T-helper 2 cell treated with Interferon-gamma antibody and Interleukin-4, amounts not matched to agents 100 ng/mL and 5 ng/mL, for 36 hours (primary cell): Measurements from ENCODE around the gene LDB1. TPM values are rescaled to one million over a fixed set of nuclear protein-coding genes. Genes with fewer than 3 reads are reported as not detected.

Source experiments
- intact Hi-C: fragments of 100-400 bp; cut with micrococcal nuclease; formaldehyde crosslinking; loops from one replicate; pipeline ENCODE4 v1.15.1; 2023
- total RNA-seq: library from RNA; stranded (reverse); gene quantifications from 2 replicates; pipeline ENCODE4 v1.2.3, GENCODE V29; 2022

Gene LDB1
- total RNA-seq, result 72.5 and 76.0 TPM in 2 replicates

DNA sequence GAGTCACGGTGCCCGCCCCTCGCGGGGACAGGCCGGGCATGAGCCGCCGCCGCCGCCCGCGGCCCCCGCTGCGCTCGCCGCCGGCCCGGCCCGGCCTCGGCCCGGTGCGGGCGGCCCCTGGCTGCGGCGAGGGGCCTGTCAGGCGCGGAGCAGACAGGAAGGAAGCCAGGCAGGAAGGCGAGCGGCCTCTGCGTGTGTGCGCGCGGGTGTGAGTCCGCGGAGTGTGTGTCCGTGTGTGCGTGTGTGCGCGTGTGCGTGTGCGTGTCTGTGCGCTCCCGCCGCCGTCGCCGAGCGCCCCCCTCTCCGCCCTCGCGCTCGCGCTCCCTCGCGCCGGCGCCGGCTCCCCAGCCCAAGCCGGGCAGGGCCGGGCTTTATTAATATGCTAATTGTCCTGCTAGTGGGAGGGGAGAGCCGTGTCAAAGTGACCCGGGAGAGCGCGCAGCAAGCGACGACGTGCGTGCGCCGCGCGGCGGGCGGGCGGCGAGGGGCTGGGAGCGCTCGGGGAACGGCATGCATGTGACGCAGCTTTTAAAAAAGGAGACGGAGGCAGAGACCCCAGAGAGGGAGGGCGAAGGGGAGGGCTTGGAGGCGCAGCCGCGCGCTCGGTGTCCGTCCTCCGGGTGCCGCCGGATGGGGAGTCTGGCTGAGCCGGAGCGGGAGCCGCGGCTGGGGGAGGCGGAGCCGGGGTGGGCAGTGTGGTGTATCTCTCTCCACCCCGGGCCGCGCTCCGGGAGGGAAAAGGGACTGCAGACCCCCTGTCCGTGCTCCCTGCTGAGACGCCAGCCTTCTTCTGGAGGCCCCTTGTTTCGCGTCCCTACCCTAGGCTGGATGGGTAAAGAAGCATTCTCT lies at the start of gene LDB1:
TSS of gene LDB1 (minus strand) at position 227 of the 849 bp plus-strand sequence. CDS start 258 bp downstream, outside the sequence.
- intact Hi-C loops, result loop anchor here (1.0 kb wide), 2 partner anchors 12 to 32 kb away; partner anchors contain the start of gene NOLC1

DNA sequence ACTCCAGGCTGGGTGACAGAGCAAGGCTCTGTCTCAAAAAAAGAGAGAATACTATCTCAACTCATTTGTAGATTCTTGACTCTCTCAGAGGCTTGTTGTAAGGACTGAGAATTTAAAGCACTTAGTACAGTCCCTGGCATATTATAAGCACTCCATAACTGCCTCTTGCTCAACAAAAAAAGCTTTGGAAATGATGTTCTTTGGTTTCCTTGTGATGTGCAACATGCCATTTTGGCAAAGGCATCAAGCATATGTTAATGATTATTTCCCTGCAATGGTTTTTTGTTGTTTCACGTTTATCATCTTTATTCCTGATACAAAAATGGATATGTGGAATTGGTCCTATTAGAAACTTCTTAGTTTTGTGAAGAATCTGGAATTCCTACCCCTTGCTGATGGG lies 47.7 kb upstream of the LDB1 start:
- intact Hi-C loops, result loop anchor here (5.0 kb wide), 1 partner anchor 309 kb away; no protein-coding TSS in a partner anchor

GRCh38 chr10:102163342-102163989 lies 43.3 kb upstream of the LDB1 start:
- intact Hi-C loops, result no loop called here

DNA sequence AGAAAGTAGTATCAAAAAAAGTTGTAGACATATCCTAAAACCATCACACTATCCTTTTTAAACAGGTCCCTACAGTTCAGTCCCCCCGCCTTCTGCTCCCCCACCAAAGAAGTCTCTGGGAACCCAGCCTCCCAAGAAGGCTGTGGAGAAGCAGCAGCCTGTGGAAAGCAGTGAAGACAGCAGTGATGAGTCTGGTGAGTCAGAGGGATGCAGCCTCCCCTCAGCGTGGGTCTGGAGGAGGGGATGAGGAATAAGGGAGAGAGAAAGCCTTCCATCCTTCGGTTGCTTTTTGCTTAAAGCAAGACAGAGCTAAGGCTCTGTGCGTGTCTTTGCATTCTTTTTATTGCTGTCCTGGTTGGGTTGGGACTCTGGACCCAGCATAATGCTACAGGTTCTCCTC lies 39.7 kb upstream of the LDB1 start:
- intact Hi-C loops, result no loop called here

DNA sequence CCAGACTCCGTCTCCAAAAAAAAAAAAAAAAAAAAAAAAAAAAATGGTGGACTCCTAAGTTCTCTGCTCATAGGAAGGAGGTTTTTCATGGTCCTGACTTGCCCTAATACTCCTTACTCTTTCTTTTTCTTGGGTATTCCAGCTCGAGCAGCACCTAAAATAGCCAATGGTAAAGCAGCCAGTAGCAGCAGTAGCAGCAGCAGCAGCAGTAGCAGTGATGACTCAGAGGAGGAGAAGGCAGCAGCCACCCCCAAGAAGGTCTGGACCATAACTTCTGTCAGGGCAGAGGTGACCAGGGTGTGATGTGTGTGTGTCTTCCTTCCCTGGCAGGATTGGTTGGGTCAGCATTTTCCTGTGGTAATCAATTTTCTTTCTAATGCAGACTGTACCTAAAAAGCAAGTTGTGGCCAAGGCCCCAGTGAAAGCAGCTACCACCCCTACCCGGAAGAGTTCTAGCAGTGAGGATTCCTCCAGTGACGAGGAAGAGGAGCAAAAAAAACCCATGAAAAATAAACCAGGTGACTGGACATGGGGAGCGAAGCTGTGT lies 39.0 kb upstream of the LDB1 start:
- intact Hi-C loops, result no loop called here

DNA sequence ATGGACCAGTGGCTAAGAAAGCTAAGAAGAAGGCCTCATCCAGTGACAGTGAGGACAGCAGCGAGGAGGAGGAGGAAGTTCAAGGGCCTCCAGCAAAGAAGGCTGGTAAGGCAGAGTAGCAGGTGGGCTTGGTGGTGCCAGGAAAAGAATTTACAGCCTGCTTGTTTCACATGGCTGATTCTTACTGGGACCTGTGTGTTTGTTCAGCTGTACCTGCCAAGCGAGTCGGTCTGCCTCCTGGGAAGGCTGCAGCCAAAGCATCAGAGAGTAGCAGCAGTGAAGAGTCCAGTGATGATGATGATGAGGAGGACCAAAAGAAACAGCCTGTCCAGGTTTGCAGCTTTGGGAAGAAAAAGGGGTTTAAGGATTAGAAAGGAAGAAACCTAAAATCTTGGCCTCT lies 37.1 kb upstream of the LDB1 start:
- intact Hi-C loops, result no loop called here

DNA sequence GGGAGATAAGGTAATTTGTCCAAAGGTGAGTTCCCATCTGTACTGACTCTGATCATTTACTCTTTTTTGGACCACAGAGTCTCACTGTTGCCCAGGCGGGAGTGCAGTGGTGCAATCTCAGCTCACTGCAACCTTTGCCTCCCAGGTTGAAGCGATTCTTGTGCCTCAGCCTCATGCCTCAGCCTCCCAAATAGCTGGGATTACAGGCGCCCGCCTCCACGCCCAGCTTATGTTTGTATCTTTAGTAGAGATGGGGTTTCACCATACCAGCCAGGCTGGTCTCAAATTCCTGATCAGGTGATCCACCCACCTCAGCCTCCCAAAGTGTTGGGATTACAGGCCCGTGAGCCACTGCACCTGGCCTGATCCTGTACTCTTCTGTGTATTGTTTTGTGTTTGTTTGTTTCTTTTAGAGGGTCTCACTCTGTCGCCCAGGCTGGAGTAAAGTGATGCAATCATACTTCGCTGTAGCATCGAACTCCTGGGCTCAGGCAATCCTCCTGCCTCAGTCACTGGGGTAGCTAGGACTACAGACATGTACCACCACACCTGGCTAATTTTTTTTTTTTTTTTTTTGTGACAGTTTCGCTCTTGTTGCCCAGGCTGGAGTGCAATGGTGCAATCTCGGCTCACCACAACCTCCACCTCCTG lies 34.4 kb upstream of the LDB1 start:
- intact Hi-C loops, result no loop called here

GRCh38 chr10:102153093-102153620 lies 33.0 kb upstream of the LDB1 start:
- intact Hi-C loops, result loop anchor here (2.0 kb wide), 2 partner anchors 92 to 96 kb away; partner anchors contain the start of genes ARMH3 and GBF1

DNA sequence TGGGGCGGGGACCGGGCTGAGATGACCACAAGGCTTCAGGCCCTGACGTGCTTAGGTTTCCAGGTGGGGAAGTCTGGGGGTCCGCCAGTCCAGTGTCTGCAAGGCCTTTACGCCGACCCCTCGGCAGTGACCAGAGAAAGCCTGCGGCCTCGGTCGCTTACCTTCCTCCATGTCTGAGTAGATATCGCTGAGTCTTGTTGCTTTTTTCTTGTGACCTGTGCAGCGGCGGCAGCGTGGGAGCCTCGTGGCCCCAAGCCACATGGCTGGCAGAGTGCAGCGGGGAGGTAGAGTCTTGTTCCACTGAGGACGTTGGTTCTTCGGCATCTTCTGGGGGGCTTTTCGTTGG lies 32.4 kb upstream of the LDB1 start:
- intact Hi-C loops, result loop anchor here (1.0 to 2.0 kb wide), 13 partner anchors 20 to 1216 kb away; partner anchors contain the start of genes ACTR1A, ARMH3, CUEDC2 and GBF1

- intact Hi-C loops, result loop anchor here (1.0 to 2.0 kb wide), 13 partner anchors 20 to 1216 kb away; partner anchors contain the start of genes ACTR1A, ARMH3, CUEDC2 and GBF1
These were observed 31.8 kb upstream of the LDB1 start, which contains the start of gene NOLC1 for GRCh38 chr10:102151774-102152544. Gene NOLC1, plus strand, starts transcription at chr10:102152389. Its CDS starts 22 bp downstream, at chr10:102152411.

- intact Hi-C loops, result no loop called here
These were observed 31.0 kb upstream of the LDB1 start for GRCh38 chr10:102150970-102151773.

GRCh38 chr10:102148275-102148674 lies 28.1 kb upstream of the LDB1 start:
- intact Hi-C loops, result no loop called here

- intact Hi-C loops, result no loop called here
These were observed 27.4 kb upstream of the LDB1 start for GRCh38 chr10:102147561-102147960.

- intact Hi-C loops, result no loop called here
These were observed 26.8 kb upstream of the LDB1 start for GRCh38 chr10:102146971-102147428.

GRCh38 chr10:102141583-102142107 lies 21.5 kb upstream of the LDB1 start:
- intact Hi-C loops, result no loop called here

- intact Hi-C loops, result no loop called here
These were observed 20.9 kb upstream of the LDB1 start for GRCh38 chr10:102140913-102141540.

- intact Hi-C loops, result no loop called here
These were observed 20.1 kb upstream of the LDB1 start for GRCh38 chr10:102140218-102140617.

DNA sequence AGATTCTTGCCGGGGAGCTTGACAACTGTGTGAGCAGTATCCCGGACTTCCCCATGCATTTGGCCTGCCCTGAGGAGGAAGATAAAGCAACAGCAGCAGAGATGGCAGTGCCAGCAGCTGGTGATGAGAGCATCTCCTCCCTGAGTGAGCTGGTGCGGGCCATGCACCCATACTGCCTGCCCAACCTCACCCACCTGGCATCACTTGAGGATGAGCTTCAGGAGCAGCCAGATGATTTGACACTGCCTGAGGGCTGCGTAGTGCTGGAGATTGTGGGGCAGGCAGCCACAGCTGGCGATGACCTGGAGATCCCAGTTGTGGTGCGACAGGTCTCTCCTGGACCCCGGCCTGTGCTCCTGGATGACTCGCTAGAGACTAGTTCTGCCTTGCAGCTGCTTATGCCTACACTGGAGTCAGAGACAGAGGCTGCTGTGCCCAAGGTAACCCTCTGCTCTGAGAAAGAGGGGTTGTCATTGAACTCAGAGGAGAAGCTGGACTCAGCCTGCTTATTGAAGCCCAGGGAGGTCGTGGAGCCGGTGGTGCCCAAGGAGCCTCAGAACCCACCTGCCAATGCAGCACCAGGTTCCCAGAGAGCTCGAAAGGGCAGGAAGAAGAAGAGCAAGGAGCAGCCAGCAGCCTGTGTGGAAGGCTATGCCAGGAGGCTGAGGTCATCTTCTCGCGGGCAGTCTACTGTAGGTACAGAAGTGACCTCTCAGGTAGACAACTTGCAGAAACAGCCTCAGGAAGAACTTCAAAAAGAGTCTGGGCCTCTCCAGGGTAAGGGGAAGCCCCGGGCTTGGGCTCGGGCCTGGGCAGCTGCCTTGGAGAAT lies 19.3 kb upstream of the LDB1 start:
- intact Hi-C loops, result no loop called here
